ENCODE data around the gene ADGRG2.
"Not testable (repeated sequence)": the region's sequence is repeated elsewhere in the genome, so short reads cannot be mapped to it uniquely, and the experiment has no call there.

The ADGRG2 gene

DNA sequence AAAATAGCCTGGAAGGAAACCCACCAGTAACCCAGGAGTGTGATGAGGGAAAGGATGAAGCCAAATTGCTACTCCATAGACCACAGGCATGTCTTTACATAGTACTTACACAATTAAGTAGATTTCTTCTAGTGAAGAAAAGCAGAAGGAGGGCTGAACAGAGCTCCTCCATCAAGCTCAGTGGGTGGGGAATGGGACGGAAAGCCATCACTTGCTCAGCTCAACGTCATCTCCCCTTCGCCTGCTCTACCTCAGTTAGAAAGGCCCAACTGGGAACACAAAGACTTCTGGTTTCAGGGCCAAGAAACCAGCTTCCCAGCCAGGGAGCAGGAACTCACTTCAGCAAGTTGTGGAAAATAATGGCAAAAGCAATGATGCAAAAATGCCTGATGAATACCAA, 36.6 kb downstream of the ADGRG2 start:
- DNase-seq, result no peak

DNA sequence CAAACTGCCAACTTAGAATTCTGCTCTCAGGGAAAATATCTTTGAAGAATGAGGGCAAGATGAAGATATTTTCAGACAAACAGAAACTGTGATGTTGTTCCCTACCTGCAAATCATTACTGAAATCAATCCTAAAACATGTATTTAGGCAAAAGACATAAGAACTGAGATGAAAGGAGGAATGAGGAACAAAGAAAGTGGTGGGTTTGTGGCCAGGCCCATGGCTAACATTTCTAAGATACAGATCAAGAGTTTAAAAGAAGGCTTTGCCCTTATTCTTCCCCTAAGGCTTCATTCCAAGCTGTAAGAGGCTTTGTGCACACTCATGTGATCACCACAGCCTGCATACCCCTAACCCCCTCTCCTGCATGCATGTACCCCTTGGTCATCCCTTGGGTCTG, 46.5 kb downstream of the ADGRG2 start:
- DNase-seq, result no peak

DNA sequence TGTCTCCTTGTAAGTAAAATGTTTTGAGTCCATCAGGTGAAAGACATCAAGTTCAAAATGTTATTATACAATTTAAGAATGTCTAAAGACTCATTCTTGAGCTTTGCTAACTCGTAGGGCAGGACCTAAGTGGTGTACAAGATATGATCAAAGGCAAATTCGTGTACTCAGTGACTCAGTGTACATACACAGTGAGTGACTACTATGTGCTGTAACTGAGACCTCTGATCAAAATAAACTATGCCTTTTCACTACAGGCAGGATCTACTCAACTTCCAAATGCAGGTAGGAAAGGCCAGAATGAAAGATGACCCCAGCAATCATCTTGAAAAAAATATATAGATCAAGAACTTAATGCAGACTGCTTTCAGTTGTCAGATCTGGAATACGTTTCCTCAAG, 49.9 kb downstream of the ADGRG2 start:
- DNase-seq, result no peak

DNA sequence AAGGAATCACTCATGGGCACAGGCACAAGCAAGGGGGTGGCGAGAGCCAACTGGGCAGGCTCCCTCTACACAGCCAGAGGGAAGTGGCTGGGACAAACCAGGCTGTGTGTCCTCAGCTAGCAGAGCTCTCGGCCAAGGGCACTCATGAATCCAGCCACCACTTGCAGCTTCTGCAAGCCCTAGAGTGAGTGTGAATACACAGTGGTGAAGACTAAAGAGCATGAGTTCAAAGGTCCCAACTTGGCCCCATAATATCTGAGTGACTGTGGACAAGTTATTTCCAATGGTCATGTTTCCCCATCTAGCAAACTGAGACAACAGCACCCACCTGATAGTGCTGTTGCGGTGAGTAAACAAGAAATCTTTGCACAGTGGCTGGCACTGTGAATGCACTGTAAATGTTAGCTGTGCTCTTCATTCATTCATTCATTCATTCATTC, 51.7 kb downstream of the ADGRG2 start:
- no peak for DNase-seq

DNA sequence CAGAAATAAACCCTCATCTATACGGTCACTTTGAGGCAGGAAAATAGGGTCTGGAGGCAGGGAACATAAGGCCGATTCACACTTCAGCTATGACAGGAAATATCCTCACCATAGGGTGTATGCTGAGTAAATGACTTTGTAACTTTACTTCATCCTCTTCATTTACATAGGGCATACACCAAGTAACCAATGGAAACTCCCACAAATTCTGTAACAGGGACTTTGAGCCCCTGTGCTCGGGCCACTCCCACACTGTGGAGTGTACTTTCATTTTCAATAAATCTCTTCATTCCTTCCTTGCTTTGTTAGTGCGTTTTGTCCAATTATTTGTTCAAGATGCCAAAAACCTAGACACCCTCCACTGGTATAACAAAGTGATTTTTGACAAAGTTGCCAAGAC, 55.3 kb downstream of the ADGRG2 start:
- DNase-seq, result not testable (repeated sequence)

DNA sequence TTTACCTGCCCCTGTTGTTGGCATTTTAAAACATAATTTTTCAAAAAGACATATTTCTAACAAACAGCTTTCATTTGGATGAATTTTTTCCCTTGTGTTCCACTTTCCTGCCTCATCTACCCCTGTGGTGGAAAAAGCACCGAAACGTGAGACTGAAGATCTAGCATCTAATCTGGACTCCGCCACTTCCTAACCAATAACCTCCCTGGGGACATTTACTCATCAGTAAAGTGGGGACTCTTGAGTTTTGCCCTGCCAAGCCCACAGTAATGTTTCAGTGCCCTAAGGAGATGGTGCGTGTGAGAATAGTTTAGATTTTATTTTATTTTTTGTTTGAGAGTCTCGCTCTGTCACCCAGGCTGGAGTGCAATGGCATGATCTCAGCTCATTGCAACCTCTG, 56.7 kb downstream of the ADGRG2 start:
- DNase-seq, result peak; percentile 1

DNA sequence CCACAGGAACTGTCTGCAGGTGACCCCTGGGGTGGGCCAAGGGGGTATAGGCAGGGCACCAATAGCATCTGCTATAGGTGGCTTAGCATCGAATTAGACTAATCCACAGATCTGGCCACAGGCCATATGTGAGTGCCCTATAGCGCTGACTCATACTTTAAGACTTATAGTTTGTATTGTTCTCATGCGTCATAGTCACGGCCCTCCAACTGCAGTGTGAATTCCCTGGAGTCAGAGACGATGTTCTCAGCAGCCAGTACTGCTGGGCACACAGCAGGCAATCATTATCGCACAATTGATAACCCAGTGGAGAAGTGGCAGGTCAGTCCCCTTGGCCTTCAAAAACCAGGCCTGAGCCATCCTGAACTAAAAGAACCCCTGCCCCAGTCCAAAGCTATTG, 58.1 kb downstream of the ADGRG2 start:
- no peak for DNase-seq

DNA sequence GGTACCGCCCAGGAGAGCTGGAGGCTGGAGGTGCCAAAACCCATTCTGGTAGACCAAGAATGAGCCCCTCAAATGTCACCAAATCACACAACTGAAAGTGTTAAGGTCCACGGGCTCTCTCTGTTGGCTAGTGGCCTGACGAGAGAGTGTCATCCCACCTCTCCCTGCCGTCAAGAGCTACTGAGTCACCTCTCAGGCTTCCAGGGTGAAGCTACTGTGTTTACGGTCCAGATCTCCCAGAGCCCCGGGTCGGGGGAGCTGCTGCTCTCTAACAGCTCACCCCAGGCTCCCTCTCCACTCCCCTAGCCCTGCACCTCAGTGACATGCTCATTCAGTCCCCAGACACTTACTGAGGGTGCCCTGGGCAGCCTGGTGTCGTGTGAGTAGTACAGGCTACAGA, 59.2 kb downstream of the ADGRG2 start:
- DNase-seq, result no peak

DNA sequence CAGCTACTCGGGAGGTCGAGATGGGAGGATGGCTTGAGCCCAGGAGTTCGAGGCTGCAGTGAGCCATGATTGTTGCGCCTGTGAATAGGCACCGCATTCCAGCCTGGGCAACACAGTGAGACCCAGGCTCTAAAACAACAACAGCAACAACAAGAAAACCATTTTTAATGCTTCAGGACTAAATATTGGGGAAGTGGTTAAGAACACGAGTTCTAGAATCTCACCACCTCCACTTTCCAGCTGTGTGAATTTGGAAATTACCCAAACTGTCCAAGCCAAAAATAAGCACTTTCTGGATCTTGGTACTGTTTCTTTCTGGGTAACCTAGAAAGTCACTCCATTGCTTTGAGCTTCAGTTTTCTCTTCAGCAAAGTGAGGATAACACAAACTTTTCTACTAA, 63.2 kb downstream of the ADGRG2 start:
- no peak for DNase-seq

DNA sequence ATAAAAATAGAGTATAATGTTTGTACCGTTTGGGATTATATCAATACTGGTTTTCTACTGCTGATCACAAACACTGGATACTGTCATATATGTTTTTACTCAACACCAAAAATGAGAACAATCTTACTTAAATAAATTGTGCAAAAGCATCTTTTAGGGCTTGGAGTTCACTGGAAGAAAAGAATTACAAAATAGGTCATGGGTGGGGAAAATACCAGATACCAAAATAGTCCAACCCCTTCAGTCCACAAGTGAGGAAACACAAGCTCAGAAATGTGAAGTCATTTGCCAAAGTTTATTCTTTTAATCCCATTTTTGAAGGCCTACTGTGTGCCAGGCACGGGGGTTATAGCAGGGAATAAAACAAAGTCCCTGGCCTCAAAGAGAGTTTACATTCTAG, 64.4 kb downstream of the ADGRG2 start:
- DNase-seq, result no peak

DNA sequence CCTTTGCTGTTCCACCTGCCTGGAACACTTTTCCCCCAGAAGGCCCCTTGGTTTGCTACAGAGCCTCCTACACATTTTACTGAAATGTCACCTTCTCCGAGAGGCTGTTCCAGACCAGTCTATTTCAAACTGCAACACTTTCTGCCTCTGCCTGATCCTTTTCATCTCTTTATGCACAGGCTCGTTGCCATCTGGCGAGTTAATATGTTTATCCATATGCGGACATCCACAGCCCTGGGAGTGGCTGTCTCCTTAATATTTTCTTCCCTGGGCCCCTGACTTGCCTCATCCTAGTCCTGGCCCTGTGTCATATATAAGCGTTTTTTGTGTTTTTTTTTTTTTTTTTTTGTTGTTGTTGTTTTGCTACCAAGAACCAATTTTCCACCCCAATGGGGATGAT, 73.2 kb downstream of the ADGRG2 start:
- no peak for DNase-seq

DNA sequence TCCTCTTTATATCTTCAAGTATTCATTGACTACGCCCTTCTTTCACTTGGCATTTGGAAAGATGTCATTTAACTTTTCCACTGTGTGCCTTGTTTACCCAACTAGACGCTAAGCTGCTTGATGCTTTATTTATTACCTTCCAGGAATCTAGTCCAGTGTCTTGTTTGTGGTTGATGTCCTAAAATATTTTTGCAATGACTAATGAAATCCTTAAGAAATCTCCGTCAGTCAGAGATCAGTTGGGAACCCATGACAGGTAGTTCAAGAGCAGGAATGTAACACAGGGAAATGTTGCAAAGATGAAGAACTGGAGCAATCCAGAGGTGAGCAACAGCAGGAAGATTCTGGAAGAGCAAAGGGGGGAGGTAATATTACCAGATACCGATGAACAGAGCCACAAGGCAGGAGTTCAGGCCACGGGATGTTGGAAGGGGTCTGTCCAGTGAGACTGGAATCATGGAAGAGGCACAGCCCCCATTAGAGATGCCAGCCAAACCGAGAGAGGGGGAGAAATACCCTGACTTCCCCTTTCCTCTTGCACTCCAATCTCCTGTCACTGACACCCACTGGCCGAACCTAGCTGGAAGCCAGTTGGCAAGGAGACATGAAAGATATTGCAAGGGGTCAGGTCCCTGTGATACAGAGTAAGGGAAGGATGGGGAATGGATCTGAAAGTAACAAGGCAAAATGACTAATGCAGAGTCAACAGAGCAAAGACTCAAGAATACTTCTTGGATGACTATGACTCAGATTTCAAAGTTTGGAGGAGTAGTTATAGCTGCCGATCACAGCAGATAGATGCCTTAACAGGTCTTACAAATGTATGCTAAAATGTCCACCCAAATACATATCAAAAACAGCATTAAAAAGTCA, 75.7 kb downstream of the ADGRG2 start:
- DNase-seq, result no peak

DNA sequence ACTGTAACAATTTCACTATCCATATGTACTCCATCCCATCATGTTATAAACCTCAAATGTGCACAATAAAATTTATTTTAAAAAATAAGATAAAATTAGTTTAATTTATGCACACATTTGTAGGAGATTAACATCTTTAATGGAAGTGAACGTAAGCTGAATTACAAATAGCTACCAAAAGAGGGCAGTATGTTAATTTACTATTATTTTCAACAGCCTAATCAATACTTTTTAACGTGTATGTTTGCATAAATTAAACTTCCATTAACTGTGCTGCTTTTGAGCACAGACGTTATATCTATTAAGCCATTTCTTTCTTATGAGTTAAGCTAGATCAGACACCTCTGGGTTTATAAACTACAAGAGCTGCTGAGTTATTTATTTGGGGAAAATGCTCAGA, 81.9 kb downstream of the ADGRG2 start:
- DNase-seq, result no peak

DNA sequence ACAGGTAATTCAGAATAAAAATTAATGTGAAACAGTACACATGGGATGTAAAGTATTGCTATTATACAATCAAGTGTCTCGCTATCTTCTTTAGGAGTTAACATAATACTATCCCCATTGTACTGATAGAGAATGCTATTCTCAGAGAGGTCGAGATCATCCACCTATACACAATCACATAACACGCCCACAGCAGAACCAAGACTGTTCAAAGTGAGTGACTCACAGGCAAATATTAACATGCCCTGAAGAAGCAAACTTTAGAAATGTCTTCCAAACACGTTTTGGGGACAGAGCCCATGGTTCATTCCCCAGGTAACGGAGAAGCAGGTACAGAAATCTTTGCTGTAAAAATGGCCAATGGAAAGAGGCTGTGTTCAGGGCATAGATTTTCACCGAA, 88.2 kb downstream of the ADGRG2 start:
- DNase-seq, result no peak

DNA sequence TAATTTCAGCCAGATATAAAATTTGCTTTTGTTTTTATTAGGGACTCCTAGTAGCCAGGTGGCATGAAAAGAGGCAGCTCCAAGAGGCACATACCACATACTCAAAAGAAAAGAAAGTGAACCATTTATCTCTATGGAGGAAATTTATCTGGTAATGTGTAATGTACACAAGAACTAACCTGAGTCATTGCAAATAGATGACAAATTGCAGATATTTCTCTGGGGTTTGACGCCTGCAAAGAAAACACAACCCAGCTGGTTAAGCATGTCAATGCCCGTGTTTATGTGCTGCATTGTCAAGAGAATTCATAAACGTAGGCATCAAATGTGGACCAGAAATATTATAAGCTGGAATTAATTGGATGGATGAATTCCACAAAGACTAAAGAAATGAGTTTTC, 91.5 kb downstream of the ADGRG2 start:
- DNase-seq, result no peak

DNA sequence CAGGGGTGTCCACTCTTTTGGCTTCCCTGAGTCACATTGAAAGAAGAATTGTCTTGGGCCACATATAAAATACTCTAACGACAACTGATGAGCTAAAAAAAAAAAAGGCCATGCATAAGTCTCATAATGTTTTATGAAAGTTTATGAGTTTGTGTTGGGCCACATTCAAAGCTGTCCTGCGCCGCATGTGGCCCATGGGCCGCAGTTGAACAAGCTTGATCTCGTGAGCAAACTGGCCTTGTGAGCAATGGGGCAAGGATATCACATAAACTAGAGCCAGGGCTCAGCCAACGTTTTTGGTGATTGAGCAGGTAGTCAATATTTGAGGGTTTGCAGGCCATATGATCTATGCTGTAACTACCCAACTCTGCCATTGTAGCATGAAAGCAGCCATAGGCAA, 93.7 kb downstream of the ADGRG2 start:
- no peak for DNase-seq

DNA sequence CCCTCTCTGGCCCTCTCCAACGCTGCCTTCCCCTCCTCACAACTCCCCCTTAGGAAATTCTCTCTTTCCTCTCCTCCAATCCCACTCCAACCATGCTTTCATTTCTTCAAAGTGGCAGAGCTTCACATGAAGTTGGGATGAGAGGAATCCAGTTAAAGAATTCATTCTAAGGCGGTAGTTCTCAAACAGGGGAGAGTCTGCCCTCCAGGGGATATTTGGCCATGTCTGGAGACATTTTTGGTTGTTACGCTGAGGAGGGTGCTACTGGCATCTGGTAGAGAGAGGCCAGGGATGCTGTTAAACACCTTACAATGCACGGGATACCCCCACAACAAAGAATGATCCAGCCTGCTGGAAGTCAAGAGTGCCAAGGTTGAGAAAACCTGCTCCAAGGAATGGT, 97.9 kb downstream of the ADGRG2 start:
- no peak for DNase-seq

DNA sequence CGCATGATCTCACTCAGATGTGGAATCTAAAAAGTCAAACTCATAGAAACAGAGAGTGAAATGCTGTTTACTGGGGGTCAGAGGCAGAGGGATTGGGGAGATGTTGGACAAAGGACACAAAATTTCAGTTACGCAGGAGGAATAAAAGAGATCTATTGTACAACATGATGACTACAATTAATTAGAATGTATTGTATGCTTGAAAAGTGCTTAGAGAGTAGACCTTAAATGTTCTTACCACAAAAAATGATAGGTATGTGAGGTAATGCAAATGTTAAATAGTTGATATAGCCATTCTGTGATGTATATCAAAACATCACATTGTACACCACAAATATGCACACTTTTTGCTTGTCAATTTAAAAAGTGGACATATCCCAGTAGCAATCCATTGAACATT, 102.3 kb downstream of the ADGRG2 start:
- no peak for DNase-seq

DNA sequence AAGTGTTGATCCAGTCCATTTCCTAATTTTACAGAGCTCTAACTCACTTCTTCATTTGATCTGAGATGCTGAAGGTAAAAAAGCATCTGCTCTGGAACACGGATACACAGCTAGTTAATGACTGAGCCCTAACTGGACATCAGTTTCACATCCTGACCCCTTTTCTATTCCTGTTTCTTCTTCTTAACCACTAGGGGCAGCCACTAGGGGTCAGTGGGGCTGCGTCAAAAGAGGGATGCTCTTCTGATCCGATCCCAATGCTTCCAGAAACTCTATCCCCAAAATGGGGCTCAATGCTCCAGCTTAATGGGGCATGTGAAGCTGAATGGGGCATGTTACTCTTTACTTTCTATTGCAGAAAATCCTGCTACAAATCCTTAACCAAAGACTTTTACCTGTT, 105.0 kb downstream of the ADGRG2 start:
- DNase-seq, result no peak

DNA sequence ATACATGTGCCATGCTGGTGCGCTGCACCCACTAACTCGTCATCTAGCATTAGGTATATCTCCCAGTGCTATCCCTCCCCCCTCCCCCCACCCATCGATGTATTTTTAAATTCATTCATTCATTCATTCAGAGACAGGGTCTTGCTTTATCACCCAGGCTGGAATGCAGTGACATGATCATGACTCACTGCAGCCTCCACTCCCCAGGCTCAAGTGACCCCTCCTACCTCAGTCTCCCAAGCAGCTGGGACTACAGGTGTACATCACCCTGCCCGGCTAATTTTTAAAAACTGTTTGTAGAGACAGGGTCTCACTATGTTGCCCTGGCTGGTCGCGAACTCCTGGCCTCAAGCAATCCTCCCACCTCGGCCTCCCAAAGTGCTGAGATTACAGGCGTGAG, 105.7 kb downstream of the ADGRG2 start:
- not testable (repeated sequence) for DNase-seq

DNA sequence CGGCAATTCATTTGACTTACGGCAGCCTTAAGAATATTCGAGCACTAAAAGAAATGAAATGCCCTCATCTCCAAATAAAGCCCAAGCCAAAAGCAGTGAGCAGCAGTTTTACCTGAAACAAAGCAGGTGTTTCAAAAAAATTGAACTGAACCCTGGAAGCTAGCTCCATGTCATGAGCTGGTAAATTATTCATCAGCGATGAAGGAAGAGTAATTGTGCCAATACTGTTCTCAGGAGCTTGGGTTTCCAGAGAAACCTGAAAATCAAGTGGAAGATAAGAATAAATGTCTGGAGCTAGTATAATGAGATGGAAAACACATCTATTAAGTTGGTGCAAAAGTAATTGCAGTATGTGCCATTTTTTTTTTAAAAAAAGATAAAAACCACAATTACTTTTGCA, 114.4 kb downstream of the ADGRG2 start:
- no peak for DNase-seq

DNA sequence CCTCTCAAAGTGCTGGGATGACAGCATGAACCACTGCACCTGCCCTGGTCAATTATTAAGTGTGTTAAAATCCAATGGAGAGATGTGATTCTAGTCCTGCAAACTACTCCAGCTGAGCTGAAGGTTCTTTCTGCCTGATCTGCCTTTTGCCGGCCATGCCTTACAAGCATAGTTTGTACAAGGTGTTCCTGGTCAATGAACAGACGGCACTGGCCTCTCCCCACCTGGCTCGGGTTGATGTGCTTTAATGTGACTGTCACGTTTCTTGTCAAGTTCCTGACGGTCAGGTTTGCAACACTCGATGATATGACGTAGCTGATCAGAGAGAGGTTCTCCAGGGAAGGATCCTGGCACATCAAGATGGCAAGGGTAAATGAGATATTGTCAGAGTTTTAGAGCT, 115.3 kb downstream of the ADGRG2 start:
- no peak for DNase-seq

DNA sequence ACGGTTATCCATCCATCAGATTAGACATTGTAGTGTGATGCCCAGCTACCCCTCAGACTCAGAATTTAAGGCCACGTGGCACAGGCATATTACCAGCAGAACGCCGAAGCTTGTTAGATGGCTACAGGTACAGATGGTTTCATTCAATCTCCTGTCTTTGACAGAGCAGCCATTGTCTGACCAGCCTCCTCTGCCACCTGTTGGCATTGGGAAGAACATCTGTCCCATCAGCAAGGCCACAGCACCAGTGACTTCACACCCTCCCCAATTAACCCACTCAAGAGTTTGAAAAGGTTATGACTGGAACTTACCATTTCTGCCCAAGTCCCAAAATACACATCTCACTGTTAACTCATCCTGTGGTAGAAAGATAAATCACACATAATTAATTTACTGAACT, 116.4 kb downstream of the ADGRG2 start:
- no peak for DNase-seq

DNA sequence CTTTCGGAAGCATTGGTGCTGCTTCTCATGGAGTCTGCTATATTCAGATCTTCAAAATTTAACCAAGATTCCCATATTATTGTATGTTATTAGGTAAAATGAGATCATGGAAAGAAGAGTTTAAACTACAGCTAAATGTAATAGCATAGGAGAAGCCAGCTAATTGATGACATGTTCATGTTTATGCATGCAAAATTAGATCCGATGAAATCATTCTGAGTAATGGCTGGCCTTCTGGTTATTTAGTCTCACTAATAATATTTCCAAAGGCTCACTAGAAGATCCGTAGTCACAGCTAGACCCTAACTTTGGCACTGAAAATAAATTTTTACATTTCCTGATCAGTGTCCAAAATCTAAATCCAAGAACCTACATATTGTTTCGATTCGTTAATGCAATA, 118.5 kb downstream of the ADGRG2 start:
- no peak for DNase-seq

DNA sequence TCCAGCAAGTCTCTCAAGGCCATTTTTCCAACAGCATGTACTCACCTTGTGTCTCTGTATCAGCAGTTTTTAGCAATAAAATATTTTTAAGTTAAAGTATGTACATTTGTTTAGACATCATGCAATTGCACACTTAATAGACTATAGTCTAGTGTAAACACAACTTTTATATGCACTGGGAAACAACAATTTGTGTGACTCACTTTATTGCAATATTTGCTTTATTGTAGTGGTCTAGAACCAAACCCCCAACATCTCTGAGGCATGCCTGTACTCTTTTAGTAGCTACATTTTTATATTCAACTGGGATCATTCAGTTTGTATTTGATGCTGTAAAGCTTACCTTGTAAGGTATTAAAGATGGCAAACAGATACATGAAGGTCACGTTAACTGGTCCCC, 123.6 kb downstream of the ADGRG2 start:
- no peak for DNase-seq

All from DMS79 treated with DMSO at 0.1 percent for 48 hours (cell line).